ENCODE measurements around the gene PARM1.

PARM1 gene

GRCh38 chr4:75036046-75036830 is 103.3 kb downstream of the PARM1 start:
- no peak for DNase-seq

GRCh38 chr4:75037252-75037651 is 104.3 kb downstream of the PARM1 start:
- no peak for DNase-seq

DNA sequence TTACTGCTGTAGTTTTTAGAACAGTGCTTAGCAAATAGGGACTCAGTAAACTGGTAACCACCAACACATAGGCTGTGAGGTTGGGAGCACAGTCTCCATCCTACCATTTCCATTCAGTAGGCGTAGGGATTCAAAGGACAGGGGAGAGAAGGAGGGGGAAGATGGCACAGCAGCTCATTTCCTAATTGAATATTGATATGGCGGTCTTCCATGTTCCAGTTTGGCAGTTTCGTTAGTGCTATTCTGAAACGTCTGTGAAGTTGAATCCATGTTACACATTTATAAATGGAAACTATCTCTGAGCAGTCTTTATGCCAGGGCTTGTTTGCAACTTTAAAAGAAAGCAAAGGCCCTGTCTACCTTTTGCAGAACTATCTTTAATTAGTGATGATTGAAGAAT is 105.5 kb downstream of the PARM1 start:
- no peak for DNase-seq

- DNase-seq: no peak
These were observed 107.8 kb downstream of the PARM1 start for GRCh38 chr4:75040703-75041102.

DNA sequence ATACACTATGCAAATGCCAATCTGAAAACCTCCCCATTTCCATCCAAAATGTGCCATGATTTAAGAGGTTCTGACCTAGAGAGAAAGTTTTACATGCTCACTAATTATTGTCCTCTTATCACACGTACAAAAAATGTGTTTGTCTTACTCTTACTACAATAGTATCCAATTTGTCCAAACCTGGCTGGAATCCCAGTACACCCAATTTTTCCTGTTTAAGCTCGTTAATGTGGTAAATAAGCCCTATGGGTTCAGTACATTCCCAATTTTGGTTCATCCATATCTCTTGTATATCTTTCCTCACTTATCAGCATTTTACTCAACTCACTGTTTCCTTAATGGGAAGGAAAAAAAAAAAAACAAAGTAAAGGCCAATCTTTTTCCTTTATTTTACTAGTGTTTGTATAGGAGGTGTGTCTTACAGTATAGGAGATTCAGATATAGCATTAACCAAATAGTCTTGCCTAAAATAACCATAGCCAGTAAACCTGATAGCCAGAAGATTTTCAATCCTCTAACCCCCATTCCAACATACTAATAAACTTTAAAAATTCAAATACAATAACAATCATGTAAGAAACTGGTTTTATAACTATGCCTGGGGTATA is 109.8 kb downstream of the PARM1 start:
- DNase-seq: no peak

DNA sequence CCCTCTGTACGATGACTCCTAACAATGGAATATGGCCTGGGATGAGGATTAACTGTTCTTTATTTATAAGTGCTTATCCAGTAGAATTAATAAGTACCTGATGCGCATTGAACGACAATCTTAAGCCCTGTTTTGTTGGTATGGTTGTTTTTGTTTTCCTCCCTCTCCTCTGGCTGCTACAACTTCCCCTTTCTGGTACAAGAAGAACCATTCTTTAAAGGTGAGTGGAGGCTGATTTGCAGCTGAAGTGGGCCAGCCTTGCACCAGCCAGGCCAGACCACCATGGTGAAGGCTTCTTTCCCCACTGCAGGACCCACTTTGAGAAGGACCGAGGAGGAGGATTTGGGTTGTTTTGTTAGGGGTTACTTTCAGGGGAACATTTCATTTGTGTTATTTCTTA is 113.3 kb downstream of the PARM1 start:
- DNase-seq: no peak

GRCh38 chr4:75046641-75047040 is 113.7 kb downstream of the PARM1 start:
- no peak for DNase-seq

- DNase-seq: no peak
These were observed 115.4 kb downstream of the PARM1 start for GRCh38 chr4:75048208-75048879.

GRCh38 chr4:75051431-75051830 is 118.5 kb downstream of the PARM1 start:
- DNase-seq: no peak

DNA sequence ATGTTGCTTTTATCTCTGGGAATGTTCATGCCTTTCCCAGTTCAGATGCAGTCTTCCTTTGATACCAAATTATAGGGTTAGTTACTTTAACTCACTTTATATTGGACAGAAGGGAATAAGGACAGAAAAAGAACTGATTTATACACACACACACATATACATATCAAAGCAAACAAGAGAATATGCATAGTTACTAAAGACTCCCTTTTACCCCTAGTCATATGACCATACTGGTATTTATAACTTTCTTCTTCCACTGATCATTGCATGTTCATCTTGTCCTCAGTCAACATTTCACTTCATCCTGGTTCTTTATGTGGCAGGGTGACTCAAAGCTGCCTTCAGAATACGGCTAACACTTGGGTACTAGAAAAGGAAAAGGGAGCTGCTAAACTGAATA is 120.4 kb downstream of the PARM1 start:
- DNase-seq: no peak

- no peak for DNase-seq
These were observed 121.2 kb downstream of the PARM1 start for GRCh38 chr4:75054078-75054477.

GRCh38 chr4:75056277-75056676 is 123.4 kb downstream of the PARM1 start:
- no peak for DNase-seq

DNA sequence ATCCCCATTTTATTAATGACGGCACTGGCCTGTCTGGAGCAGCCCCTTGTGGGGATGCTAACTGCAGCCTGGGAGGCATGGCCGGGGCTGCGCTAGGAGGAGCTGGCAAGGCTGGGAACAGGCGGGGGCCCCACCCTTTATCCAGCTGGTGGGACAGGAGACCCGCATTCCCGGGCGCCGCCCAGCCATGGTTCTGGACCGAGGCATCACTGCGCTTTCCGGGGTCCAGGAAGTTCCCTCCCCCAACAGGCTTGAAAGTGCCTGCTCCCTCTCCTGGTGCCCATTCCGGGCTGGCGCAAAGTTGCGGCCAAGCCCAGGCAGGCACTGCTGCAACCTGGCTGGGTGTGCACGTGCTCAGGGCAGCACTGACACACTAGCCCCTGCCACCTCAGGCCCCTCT is 124.5 kb downstream of the PARM1 start:
- DNase-seq: no peak

- no peak for DNase-seq
These were observed 125.6 kb downstream of the PARM1 start for GRCh38 chr4:75058486-75058885.

- DNase-seq: no peak
These were observed 130.5 kb downstream of the PARM1 start for GRCh38 chr4:75063433-75063832.

- DNase-seq: no peak
These were observed 133.0 kb downstream of the PARM1 start for GRCh38 chr4:75065909-75066308.

GRCh38 chr4:75069493-75070074 is 136.7 kb downstream of the PARM1 start:
- no peak for DNase-seq

DNA sequence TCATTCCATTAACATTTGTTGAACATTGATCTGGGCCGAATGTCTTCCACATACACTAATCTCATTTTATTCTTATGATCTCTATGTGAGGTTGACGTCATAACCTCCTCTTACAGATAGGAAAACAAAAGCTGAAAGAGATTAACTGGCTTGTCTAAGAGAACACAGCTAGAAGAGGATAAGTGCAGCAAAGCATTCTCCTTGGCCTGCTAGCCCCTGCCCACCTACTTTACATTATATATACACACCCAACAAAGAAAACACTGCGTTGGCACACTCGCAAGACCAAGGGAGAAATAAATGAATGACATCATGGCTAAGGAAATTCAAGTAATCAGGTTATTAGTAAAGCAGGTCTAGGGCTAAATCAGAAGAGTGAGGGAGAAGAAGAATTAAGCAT is 138.4 kb downstream of the PARM1 start:
- DNase-seq: no peak

GRCh38 chr4:75080888-75081287 is 148.0 kb downstream of the PARM1 start:
- DNase-seq: no peak

DNA sequence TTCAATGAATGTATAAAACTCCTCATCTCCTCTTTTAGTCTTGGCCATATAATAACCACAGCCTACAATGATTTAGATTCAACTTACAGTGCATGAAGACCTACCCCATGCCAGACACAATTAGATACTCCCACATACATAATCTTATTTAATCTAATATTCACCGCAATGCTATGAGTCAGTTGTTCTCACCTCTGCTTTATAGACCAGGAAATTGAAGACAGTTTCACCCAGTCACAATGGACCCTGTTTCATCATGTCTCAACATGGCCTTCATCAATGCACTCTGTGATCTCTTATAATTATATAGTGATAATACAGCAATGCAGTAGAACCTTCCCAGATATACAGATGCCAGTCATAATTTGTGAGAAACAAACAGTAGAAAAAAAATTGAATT is 148.6 kb downstream of the PARM1 start:
- DNase-seq: no peak

DNA sequence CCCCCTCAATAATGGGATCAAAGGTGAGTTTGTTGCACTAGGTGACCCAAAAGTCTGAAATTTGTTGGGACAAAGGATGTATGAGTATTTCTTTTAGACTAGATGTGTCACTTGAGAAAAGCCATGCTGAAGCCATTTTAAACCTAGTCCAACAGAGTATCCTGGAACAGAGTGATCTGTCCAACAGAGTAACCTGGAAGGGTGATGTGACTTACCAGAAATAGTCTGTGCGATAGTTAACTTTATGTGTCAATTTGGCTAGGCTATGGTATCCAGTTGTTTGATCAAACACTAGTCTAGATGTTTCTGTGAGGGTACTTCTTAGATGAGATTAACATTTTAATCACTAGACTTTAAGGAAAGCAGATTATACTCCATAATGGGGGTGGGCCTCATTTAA is 154.5 kb downstream of the PARM1 start:
- DNase-seq: no peak

DNA sequence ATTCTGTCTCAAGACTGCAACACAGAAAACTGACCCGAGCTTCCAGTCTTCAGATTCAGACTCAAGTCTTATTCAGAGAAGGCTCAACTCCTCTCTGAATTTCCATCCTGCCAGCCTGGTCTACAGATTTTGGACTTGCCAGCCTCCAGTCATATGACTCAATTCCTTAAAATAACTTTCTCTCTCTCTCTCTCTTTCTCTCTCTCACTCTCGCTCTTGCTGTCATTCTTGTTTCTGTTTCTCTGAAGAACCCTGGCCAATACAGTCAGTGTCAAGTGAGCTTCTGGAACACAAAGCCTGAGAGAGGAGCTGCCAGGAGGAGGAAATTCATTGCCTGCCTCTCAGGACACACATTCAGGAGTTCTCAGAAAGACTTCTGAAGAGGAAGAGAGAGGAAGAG is 154.9 kb downstream of the PARM1 start:
- DNase-seq: no peak

DNA sequence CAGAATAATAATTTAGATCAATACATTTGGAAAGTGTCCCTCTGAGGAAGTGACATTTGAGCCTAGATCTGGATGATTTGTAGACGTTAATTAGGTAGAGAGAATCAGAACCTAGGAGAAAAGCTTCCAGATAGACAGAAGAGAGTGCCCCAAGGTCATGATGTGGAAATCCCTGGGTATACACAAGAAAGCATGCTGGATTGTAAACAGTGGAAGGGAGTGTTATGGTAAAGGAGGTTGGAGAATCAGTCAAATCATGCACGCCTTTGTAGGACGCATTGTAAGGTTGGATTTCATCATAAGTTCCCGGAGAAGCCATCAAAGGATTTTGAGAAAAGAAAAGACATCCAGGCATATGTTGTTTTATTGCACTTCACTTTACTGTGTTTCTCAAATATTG is 156.3 kb downstream of the PARM1 start:
- no peak for DNase-seq

- DNase-seq: no peak
These were observed 166.4 kb downstream of the PARM1 start for GRCh38 chr4:75099321-75099720.

All from NCI-H1092 (cell line).